Measurements from ENCODE around the gene RNF223.
"Not testable (repeated sequence)": the region's sequence is repeated elsewhere in the genome, so short reads cannot be mapped to it uniquely, and the experiment has no call there.

The RNF223 gene

DNA sequence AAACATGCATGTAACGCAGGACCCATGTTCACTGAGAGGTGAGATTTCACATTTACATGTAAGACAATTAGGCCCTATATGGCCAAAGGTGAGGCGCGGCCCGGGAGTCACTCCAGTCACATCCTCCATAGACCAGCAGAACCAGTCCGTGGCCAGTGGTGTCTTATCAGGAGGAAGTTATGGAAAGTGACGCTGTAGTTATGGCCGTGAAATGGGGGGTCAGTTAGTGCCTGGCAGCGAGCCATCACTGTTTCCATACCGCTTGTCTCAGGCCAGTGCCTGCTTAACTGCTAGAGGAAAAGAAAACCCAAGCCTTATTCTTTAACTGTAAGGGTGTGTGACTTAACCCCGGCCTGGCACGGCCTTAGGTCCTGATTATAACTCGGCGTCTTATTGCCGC lies 35.6 kb upstream of the RNF223 start:
- DNase-seq (ENCODE audit: low read depth, low spot score) = no peak

DNA sequence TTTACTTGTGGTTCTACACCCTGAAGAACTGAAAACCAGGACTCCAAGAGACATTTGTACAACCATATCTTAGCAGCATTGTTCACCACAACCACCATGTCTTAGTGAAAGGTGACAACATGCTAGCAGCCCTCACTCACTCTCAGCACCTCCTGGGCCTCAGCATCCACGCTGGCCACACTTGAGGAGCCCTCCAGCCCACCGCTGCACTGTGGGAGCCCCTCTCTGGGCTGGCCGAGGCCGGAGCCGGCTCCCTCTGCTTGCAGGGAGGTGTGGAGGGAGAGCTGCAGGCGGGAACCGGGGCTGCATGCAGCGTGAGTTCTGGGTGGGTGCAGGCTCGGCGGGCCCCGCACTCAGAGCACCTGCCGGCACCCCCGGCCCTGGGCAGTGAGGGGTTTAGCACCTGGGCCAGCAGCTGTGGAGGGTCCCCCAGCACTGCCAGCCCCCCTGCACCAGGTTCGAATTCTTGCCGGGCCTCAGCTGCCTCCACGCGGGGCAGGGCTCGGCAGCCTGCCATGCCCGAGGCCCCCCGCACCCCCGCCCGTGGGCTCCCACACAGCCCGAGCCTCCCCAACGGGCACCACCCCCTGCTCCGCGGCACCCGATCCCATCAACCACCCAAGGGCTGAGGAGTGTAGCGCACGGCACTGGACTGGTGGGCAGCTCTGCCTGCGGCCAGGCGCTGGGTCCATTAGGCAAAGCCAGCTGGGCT lies 32.6 kb upstream of the RNF223 start:
- no peak for DNase-seq (ENCODE audit: low read depth, low spot score)

DNA sequence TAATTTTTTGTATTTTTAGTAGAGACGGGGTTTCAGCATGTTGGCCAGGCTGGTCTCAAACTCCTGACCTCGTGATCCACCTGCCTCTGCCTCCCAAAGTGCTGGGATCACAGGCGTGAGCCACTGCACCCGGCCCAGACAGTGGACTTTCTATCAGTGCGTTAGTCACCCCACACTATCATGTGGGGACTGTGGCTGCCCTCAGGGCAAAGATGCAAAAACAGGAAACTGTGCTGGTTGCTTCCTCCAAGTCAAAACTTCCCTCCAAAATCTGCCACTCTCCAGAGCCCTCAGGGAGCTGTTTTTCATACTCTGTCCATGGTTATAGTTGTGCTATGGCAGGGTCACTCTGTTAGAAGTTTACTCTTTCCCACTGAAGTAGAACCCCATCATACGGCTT lies 30.0 kb upstream of the RNF223 start:
- DNase-seq (ENCODE audit: low read depth, low spot score) = not testable (repeated sequence)

DNA sequence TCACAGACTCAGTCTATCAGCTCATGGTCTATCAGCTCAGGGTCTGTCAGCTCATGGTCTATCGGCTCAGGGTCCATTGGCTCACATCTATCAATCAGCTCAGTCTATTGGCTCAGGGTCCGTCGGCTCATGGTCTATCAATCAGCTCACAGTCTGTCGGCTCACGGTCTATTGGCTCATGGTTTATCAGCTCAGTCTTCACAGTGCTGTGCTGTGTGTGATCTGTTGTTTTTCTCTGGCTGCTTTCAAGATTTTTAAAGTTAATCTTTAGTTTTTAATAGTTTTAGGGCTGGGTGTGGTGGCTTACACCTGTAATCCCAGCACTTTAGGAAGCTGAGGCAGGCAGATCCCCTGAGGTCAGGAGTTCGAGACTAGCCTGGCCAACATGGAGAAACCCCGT lies 27.4 kb upstream of the RNF223 start:
- no peak for DNase-seq (ENCODE audit: low read depth, low spot score)

DNA sequence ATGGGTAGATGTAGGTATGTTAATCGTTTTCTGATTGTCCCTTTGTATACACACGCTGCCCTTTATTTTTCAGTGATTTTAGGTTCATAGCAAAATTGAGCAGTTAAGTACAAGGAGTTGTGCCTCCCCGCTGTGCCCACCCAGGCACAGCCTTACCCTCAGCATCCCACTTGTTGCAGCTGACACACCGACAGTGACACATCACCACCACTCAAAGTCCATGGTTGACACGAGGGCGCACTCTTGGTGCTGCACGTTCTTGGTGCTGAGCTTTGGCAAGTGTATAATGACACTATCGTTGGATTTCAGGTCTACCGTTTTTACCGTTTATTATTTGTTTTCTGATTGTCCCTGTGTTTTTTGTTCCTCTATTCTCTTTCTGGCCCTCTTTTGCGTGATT lies 26.2 kb upstream of the RNF223 start:
- no peak for DNase-seq (ENCODE audit: low read depth, low spot score)

DNA sequence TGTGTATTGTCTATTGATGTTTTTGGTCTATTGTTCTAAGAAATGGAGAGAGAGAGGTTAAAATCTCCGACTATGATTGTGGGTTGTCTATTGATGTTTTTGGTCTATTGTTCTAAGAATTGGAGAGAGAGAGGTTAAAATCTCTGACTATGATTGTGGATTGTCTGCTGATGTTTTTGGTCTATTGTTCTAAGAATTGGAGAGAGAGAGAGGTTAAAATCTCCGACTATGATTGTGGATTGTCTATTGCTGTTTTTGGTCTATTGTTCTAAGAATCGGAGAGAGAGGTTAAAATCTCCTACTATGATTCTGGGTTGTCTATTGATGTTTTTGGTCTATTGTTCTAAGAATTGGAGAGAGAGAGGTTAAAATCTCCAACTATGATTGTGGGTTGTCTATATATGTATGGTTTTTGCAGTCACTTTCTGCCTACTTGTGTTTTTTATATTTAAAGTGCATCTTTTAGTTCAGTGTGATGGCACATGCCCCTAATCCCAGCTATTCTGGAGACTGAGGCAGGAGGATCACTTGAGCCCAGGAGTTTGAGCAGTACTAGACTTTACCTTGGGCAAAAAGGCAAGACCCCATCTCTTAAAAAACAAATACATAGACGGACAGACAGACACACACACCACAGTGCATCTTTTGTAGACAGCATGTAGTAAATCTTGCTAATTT lies 25.5 kb upstream of the RNF223 start:
- DNase-seq (ENCODE audit: low read depth, low spot score) = no peak

DNA sequence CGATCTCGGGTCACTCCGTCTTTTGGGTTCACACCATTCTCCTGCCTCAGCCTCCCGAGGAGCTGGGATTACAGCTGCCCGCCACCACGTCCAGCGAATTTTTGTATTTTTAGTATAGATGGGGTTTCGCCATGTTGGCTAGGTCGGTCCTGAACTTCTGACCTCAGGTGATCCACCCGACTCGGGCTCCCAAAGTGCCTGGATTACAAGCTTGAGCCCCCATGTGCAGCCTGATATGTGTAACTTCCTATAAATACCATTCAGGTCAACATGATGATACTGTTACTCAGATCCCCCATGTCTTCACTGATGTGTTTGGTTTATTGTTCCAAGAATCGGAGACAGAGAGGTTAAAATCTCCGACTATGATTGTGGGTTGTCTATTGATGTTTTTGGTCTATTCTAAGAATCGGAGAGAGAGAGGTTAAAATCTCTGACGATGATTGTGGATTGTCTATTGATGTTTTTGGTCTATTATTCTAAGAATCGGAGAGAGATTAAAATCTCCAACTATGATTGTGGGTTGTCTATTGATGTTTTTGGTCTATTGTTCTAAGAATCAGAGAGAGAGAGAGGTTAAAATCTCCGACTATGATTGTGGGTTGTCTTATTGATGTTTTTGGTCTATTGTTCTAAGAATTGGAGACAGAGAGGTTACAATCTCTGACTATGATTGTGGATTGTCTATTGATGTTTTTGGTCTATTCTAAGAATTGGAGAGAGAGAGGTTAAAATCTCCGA lies 24.7 kb upstream of the RNF223 start:
- DNase-seq (ENCODE audit: low read depth, low spot score) = no peak

DNA sequence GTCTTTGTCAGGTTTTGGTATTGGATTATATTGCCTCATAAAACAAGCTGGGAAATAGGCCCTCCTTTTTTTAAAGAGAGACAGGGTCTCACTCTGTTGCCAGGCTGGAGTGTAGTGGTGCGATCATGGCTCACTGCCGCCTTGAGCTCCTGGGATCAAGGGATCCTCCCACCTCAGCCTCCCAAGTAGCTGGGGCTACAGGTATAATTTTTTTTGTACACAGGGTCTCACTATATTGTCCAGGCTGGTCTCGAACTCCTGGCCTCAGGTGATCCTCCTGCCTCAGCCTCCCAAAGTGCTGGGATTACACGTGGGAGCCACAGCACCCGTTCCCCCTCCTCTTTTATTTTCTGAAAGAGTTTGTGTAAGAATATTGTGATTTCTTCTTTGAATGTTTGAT lies 22.0 kb upstream of the RNF223 start:
- DNase-seq (ENCODE audit: low read depth, low spot score) = not testable (repeated sequence)

DNA sequence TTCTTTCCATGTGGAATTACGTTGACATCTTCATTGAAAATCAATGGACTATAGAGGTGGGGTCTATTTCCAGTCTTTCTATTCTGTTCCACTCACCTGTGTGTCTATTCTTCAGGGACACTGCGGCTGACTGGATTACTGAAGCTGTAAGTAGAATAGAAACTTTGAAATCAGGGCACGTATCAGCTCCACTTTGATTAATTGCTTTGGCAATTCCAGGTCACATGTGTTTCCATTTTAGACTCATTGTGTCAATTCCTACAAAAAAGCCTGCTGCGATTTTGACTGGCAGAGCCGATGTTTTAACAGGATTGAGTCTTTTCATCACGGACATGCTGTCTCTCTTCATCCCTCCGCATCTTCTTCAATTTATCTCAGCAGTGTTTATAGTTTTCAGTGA lies 20.9 kb upstream of the RNF223 start:
- no peak for DNase-seq (ENCODE audit: low read depth, low spot score)

DNA sequence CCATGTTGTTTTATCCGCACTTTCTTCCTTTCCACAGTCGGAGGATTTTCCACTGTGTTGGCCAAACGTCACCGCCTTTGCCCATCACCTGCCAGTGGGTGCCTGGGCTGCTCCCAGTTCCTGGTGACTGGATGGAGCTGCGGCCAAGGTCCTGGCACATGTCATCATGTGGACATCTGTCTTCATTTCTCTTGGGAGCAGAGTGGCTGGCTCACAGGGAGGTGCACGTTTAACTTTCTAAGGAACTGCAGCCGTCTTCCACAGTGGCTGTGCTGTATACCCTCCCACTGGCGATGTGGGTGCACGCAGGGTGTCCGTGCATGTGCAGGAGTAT lies 19.5 kb upstream of the RNF223 start:
- no peak for DNase-seq (ENCODE audit: low read depth, low spot score)

DNA sequence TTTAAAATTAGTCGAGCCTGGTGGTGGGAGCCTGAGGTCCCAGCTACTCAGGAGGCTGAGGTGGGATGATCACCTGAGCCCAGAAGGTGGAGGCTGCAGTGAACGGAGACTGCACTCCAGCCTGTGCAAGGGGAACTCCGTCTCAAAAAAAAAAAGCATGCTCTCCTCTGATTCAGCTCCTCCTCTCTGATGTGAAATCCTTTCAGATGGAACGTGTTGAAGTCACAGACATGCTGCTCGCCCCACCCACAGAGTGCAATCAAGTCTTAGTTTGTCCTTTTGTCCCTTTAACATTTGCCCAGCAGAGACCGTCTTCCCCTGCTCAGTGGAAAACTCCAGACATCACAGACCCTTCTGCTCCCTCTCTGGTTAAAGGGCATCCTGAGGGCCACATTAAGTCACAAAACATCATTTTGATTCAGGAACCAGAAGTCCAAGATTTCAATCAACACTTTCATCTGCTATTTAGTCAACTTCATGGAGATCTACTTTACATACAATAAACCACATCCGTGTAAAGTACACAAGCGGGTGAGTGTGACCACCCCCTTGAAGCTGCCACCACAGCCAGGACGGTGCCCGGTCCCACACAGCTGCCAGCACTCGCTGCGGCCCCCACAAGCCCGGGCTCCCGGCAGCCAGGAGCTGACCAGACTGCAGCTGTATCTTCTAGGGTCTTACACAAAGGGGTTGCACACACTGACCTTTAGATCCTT lies 18.9 kb upstream of the RNF223 start:
- no peak for DNase-seq (ENCODE audit: low read depth, low spot score)

DNA sequence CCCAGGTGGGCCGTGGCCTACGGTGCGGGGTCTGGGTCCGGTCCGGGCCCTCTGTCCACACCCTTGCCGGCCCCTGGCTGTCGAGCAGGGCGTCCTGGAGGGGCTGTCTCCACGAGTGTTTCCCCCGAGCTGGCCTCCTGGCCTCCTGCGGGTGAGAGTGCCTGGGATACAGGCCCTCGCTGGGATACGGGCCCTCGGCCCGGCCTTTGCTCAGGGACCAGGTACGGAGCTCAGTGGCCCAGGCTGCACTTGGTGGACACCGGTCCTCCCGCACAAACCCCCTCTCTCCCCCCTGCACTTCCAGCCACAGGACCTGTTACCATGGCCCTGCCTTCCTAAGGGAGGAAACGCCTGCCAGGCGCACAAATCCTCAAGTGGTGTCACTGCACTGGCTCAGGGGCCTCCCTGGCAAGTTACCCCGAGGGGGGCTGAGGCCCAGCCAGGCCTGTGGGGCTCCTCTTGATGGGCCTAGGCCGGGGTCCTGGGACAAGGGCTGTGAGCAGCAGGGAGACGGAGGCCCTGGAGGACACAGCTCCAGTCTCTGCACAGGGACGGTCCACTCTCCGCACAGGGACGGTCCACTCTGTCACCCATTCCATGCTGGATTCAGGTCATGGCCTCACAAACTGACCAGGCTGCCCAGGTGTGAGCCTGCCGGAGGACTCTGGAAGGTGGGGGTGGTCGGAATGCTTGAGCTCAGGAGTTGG lies 18.2 kb upstream of the RNF223 start:
- DNase-seq (ENCODE audit: low read depth, low spot score) = no peak

DNA sequence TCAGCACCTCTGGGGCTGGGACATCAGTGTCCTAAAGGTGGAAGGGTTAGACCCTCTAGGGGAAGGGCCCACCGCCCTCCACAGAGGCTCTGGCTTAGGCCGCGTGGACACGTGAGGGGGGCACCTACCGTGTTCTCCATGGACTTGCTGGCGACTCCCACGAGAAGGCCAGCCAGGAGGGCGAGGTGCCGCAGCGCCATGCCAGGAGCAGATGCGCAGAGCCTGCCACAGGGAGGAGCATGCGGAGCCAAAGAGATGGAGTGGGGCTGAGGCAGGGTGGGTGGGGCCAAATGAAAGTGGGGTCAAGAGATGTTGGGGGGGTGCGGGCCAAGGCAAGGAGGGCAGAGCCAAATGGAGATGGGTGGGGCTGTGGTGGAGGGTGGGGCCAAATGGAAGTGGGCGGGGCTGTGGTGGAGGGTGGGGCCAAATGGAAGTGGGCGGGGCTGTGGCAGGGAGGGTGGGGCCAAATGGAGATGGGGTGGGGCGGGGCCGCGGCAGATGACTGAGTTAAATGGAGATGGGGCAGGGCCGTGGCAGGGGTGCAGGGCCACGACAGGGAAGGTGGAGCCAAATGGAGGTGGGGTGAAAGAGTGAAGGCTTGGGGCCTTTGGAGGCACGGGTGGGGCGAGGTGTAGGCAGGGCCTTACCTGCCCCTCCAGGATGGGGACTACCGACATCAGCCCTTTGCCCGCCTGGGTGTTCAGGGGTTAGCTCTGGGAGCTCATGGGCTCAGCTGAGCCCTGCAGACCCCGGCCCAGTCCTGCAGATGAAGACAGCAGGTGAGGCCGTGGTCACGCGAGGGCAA lies 17.4 kb upstream of the RNF223 start:
- DNase-seq (ENCODE audit: low read depth, low spot score) = no peak

DNA sequence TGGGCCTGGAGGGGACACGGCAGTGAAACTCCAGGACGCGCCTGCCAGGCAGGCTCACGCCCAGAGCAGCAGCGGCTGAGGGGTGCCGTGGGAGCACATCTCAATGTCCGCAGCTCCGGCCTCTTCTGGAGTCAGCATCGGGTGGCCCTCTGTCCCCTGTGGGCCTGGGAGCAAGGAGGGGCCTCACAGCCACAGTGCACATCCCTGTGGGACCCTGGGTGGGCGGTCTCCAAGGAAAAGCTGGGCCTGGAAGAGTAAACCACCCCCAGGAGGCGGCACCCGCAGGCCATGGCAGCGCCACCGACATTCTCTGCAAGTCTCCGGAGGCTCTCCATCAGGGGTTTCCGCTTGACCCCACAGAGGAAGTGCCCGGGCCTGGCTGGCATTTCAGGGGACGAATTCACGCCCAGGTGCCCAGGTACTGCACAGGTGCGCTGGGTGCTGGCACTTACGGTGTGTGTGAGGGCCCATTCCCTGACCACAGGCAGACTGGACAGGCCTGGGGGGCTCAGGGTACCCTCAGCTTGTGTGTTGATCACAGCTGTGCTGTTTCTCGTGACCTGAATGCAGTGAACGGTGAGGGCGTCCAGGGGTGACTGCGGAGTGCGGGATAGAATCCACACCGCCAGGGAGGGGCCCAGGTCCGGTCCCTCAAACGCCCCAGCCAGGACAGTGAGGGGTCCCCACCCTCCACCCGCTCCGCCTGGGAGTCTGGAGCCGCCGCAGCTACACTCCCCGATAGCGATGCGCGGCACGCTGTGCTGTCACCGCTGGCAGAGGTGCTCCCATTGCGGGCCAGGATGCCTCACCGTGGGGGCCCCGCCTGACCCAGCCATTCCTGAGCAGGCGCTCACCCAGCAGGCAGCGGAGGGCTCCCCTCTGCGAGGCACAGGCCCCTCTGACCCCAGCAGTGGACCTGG lies 16.6 kb upstream of the RNF223 start:
- no peak for DNase-seq (ENCODE audit: low read depth, low spot score)

DNA sequence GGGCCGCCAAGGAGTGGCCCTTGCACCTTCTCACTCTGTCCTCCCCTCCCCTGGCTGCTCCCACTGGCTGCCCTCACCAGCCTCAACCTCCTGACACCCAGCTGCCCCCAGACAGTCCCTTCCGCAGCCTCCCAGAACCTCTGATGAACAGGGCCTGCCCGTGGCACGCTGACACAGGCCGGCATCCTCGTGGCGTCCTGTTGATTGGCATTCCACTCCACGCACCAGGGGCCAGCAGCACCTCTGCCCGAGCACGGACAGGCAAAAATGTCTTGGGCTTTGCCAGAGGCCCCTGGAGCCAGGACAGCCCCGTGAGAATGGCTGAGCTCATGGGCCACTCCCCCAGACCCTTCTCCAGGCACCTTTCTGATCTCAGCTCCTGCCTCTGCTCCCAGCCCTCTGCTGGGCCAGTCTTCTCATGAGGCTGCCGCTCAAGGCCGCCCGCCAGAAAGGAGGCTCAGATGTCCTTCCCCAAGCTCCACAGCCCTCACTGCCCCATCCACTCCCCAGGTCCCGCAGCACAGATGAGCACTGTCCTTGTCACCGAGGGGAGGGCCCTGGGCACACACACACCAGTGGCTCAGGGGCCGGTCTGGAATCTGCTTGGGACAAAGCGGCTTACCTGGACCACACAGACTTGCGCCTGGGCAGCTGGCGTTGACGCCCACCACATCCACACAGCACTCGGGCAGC lies 15.8 kb upstream of the RNF223 start:
- peak; percentile 2 for DNase-seq (ENCODE audit: low read depth, low spot score)

DNA sequence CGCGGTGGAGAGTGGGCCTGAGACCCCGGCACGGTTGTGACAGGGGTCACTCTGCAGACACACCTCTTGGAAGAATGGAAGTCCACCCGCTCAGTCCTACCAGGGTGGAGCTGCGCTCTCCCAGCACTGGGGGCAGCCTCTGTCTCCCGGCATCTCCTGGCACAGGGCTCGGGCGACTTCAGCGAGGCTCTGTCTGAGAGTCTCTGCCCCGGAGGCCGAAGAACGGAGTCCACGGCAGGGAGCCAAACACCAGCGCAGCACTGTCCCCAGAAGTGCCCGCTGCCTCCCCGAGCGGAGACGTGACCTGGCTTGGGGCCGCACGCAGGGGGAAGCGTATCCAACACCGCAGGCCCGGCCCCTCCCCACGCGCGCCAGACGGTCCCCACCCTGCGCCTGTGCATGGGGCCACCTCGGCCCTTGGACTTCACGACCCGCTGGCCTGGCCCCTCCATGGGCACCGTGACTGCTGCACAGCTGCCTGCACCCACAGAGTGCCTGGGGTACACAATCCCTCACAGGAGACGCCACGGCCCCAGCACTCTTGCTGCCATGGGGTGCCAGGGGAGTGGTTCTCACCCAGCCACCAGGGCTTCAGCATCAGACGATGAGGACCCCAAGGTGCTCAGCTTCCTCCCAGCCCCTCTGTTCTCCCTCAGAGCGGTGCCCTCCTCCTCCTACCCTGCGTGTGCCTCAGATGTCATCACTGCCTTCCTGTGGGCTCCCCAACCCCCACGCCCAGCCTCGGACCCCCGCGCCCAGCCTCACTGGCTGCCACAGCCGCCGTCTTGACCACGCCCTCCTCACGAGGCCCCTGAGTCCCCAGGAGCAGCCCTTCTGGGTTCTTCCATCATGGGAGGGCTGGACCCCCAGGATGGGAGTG lies 14.9 kb upstream of the RNF223 start:
- no peak for DNase-seq (ENCODE audit: low read depth, low spot score)

DNA sequence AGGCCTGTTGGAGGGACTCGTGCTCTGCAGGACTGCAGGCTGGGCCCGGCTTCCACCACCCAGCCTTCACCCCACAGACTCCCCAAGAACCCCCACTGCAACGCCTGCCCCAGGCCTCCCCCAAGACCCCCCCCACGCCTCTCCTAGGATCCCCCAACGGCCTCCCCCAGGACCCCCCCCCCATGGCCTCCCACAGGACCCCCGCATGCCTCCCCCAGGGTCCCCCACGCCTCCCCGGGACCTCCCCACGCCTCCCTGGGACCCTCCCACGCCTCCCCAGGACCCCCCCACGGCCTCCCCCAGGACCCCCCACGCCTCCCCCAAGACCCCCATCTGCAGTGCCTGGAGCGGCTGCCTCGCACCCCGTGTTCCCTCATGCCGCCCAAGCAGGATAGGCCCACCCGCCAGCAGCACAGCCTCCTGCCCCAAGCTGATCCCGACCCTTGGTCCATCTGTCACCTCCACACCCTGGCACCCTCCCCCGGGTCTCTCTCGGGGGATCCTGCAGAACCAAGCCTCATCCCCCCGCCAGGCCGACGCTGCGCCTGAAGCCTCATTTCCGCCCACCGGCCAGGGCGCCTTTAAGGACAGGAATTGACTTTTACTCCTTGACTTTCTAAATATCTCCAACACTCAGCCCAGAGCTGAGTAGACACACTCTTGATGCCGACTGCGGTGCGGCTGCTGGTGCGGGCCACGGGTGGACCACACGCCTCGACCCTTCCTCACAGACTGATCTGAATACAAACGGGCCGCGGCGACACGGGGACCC lies 14.1 kb upstream of the RNF223 start:
- DNase-seq (ENCODE audit: low read depth, low spot score) = no peak
